Epithelial cell of prostate (primary cell): ENCODE results near the gene CACNA1G.

Experiments used
- DNase-seq: peaks from one replicate; pipeline ENCODE4 v3.0.0-alpha.2; 2011; ENCODE audit warnings: low read depth, low spot score
- H3K27ac ChIP-seq: fragments of 450-650 bp; 2 replicates; pipeline ENCODE4 v1.5.1; 2017; ENCODE audit warnings: mild to moderate bottlenecking

Gene CACNA1G

DNA sequence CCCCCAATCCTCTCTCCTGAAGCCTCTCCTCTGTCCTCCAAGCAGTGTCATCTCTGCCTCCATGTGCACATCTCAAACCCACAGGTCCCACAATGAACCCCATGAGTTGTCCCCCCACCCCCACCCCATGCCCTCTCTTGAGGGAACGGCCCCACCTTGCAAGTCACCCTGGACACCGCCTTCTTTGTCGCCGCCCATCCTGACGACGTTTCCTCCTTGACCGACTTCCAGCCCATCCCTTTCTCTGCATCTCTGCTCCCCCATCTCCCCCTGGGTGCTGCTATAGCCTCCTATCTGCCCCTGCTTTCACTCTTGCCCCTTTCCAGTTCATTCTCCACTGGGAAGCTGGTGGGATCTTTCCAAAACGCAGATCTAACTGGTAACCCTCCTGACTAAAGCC, 15.2 kb upstream of the CACNA1G start:
- H3K27ac ChIP-seq, result no peak overlapping the region
- no peak for DNase-seq

DNA sequence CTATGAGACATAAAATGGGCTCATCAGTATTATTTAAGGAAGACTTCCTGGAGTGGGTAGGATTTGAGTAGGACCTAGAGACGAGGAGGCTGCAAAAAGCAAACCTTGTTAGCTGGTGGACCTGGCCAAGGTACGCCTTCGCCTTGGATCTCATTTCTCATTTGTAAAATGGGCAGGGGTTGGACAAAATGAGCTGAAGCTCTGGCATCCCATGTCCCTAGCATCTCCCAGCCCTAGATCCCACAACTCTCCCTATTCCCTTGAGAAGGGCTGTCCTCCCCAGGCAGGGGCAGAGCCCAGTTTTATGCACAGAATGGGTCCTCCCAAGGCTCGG, 13.8 kb upstream of the CACNA1G start:
- H3K27ac ChIP-seq, result no peak overlapping the region
- no peak for DNase-seq

DNA sequence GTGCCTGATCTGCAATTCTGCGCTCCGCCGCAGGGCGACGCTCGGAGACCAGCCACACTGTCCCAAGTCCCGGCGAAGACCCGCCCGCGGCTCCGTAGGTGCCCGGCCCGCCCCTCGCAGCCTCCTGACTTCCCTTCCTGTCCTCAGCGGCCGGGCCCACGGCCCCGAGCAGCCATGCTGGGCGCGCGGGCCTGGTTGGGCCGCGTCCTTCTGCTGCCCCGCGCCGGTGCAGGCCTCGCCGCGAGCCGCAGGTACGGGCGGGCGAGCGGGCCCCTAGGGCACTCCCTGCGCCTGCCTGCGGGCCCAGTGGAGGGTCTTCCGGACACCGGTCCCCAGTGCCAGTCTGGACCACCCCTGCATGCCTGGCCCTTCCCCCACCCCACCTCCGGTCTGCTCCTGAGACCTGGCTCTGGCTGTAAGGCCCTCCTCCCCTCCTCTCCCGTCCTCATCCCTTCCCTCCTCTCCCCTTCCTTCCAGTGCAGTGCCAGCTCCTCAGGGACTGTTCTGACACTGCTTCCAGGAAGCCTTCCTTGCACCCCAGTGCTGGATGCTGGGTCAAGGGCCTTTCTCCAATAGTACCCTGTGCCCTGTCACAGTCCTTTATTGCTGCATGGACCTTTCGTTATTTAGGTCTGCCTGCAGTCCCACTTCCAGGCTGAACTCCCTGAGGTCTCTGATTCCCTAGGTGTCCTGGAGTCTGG, 13.3 kb upstream of the CACNA1G start, which contains the start of gene SPATA20:
TSS of gene SPATA20 (plus strand) at position 140 of the 701 bp plus-strand sequence. CDS start at position 175, 35 bp downstream.
- peak within 1 kb of the TSS; percentile 46 for H3K27ac ChIP-seq
- DNase-seq, result no peak

DNA sequence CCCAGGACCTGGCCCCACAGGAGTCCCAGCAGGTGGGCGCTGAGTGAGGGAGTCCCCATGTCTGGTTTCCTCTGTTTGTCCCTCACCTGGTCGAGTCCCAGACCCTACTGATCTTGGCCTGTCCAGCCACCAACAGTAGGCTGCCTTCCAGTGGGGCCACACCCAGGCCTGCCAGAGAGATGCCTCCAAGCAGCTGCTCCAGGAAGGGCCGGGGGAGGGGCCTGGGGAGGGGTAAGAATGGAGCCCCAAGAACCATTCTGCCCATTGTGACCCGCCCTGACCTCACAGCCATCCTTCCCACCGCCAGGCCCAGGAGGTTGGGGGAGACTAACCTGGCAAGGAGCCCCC, 12.8 kb upstream of the CACNA1G start:
- DNase-seq, result no peak
- H3K27ac ChIP-seq, result peak overlapping the region; percentile 46

DNA sequence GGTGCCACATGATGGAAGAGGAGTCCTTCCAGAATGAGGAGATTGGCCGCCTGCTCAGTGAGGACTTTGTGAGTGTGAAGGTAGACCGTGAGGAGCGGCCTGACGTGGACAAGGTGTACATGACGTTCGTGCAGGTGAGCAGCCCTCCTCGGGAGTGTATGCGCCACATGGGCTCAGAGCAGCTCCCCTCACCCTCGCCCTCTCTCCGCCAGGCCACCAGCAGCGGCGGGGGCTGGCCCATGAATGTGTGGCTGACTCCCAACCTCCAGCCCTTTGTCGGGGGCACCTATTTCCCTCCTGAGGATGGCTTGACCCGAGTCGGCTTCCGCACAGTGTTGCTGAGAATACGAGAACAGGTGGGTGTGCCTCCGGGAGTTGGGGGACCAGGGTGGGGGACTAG, 11.7 kb upstream of the CACNA1G start:
- DNase-seq, result no peak
- no peak overlapping the region for H3K27ac ChIP-seq

DNA sequence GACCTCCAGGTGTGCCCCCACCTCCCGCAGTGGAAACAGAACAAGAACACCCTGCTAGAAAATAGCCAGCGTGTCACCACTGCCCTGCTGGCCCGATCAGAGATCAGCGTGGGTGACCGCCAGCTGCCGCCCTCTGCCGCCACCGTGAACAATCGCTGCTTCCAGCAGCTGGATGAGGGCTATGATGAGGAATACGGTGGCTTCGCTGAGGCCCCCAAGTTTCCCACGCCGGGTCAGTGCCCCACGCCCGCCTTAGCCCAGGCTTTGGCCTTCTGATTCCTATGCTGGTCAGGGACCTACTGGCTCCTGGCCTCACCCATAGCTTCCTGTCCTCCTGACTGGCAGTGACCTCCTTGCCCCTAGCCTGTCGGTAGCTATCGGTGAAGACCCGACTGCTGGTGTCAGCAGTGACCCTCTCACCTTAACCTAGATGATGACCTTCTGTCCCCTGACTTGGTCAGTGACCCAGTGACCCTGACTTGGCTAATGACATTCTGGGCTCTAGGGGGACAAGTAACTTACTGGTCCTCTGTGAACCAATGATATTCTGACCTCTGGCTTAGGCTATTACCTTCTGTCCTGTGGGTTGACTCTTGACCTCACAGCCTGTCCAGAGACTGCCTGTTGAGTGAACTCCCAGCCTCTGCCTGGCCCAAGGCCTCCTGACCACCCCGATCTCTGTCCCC, 11.1 kb upstream of the CACNA1G start:
- no peak overlapping the region for H3K27ac ChIP-seq
- no peak for DNase-seq

DNA sequence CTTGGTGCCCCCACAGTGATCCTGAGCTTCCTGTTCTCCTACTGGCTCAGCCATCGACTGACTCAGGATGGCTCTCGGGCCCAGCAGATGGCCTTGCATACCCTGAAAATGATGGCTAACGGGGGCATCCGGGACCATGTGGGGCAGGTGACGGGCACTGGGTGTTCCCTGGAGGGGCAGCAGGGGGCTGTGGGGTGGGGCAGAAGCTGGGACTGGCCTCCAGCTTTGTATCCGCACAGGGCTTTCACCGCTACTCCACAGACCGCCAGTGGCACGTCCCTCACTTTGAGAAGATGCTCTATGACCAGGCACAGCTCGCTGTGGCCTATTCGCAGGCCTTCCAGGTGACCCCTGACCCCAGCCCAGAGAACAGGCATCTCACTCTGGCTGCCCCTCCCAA, 10.5 kb upstream of the CACNA1G start:
- DNase-seq, result no peak

DNA sequence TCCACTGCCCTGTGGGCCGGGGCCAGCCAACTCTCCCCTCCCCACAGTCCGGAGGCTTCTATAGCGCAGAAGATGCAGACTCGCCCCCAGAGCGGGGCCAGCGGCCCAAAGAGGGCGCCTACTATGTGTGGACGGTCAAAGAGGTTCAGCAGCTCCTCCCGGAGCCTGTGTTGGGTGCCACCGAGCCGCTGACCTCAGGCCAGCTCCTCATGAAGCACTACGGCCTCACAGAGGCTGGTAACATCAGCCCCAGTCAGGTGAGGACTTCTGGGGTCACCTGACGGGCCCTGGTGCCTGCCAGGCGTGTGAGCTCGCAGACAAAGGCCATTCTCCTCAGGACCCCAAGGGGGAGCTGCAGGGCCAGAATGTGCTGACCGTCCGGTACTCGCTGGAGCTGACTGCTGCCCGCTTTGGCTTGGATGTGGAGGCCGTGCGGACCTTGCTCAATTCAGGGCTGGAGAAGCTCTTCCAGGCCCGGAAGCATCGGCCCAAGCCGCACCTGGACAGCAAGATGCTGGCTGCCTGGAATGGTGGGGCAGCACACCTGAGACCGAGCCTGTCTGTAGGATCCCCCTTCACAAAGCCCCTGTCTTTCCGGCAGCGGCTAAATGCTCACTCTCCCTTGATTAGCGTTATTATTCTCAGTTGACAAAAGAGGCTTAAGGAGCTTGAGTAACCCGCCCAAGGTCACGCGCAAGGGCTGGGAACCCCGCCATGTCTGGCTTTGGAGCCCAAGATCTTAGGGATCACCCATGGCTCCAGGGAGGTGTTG, 9.7 kb upstream of the CACNA1G start:
- DNase-seq, result no peak
- no peak overlapping the region for H3K27ac ChIP-seq

More for the DNA sequence above, 10.5 kb upstream of the CACNA1G start:
- H3K27ac ChIP-seq, result no peak overlapping the region

DNA sequence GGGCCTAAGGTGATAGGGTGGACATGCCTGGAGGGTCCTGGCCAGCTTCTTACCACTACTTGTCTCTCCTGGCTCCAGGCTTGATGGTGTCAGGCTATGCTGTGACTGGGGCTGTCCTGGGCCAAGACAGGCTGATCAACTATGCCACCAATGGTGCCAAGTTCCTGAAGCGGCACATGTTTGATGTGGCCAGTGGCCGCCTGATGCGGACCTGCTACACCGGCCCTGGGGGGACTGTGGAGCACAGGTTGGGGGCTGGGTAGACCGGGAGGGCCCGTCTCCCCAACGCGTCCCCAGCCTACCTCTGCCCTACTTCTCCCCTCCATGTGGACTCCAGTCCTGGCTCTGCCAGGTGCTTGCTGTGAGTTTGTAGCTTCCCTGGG, 9.1 kb upstream of the CACNA1G start:
- DNase-seq, result no peak
- no peak overlapping the region for H3K27ac ChIP-seq

DNA sequence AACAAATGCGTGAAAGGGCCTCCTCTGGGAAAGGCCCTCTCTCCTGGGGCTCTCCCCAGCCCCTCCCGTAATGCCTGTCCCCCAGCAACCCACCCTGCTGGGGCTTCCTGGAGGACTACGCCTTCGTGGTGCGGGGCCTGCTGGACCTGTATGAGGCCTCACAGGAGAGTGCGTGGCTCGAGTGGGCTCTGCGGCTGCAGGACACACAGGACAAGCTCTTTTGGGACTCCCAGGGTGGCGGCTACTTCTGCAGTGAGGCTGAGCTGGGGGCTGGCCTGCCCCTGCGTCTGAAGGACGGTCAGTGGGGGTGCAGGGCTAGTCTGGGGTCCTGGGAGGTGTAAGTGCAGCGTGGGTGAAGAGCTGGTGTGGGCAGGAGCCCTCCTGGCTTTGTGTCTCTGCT, 8.6 kb upstream of the CACNA1G start:
- no peak for DNase-seq
- no peak overlapping the region for H3K27ac ChIP-seq

DNA sequence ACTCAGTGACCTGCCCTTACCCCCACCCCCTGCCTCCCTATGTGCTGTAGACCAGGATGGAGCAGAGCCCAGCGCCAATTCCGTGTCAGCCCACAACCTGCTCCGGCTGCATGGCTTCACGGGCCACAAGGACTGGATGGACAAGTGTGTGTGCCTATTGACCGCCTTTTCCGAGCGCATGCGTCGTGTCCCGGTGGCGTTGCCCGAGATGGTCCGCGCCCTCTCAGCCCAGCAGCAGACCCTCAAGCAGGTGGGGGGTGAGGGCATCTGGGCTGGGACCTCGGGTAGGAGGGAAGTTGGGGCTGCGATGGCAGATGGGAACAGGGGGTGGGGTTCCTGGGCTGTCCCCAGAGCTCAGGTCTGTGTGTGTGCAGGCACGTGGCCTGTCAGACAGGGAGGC, 6.3 kb upstream of the CACNA1G start:
- no peak for DNase-seq
- H3K27ac ChIP-seq, result no peak overlapping the region

DNA sequence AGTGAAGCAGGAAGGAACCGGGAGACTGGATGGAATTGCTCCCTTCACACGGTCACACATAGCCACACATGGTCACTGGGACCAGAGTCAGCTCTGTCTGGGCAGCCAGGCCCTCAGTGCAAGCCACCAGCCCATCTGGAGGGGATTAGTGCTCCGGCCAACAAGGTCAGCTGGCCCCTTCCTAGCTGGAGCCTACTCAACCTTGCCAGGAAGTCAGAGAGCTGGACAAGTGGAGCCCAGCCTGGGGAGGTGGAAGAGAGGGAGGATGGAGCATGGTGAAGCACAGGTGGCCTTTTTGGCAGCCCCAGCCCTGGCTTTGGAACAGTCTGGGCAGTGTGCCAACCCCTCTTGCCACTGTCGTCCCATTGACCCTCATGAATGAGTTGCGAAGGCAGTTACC, 3.7 kb upstream of the CACNA1G start:
- no peak overlapping the region for H3K27ac ChIP-seq

DNA sequence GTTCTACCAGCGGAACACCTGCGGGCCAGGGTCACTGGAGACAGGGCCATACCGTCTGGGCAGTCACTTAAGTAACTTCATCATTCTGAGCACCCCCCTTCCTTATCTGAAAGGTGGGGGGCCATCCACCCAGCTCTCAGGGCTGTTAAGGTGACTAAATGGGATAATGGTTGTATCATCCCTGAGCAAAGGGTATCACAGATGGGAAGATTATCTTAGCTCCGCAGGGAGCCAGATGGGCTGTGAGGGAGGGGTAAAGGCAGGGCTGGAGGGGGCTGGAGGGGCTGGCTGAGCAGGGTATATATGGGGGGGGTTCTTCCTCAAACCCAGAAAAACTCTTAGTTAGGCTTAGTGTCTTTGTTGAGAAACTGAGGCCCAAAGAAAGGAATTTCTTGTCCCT, 2.9 kb upstream of the CACNA1G start:
- no peak overlapping the region for H3K27ac ChIP-seq

More for the DNA sequence above, 3.7 kb upstream of the CACNA1G start:
- DNase-seq, result no peak

DNA sequence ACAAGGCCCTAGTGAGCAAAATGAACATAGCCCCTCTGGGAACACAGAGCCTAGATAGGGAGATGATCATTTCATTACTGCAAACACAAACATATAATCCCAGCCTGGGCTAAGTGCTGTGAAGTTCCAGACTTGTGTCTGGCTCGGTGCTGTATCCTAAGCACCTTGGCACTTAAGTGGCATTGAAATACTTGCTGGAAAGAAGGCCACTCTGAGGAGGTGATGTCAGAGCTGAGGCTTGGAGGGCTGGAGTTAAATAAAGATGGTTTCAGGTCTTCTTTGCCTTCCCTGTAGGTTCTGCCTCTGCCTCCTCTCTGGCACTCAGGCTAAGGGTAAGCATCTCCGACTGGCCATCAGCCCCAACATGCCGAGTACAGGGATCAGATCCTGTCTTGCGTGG, 2.4 kb upstream of the CACNA1G start:
- H3K27ac ChIP-seq, result no peak overlapping the region

More for the DNA sequence above, 2.9 kb upstream of the CACNA1G start:
- no peak for DNase-seq

DNA sequence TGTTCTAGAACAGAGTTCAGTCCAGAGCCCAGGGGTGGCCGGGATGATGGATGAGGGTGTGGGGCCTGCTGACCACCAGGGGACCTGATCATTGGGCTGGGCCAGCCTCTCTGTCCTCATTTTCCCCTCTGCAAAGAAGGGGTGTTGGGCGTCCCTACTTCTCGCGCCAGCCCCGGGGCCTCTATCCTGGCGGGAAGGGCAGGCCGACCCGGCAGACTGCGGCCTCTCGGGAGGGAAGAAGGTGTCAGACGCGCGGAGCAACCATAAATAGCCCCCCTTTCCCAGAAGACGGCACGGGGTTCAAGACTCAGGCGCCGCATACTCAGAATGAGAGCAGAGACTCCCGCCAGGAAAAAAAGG, 2.0 kb upstream of the CACNA1G start:
- no peak overlapping the region for H3K27ac ChIP-seq
- no peak for DNase-seq

More for the DNA sequence above, 2.4 kb upstream of the CACNA1G start:
- DNase-seq, result no peak

DNA sequence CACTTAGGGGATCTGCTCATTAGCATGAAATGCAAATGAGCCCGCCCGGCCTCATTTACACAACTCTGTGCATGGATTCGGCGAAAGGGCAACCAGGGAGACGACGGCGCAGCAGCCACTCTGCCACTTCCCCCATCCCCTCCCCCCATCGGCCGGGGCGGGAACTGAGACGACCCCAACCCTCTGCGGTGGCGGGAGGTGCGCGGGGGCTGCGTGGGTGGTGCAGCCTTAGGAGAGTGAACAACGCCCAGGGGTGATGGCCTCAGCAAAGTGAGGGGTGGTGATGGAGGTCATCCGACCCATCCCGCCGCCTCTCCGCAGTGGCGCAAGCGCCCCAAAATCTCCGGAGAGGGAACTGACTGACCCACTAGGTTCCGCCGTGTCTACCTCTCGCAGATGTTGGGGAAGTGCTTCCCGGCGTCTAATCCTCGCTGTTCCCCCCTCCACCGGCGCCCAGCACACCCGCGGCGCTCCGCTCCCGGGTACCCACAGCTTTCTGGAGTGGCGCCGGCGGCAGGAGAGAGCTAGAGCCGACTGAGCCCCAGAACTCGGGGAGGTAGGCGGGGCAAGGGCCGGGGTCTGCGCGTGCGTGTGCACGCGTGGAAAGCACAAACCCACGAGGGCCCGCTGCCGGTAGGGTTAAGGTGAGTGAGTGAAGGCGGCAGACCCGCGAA, 1.4 kb upstream of the CACNA1G start:
- no peak for DNase-seq
- H3K27ac ChIP-seq, result no peak overlapping the region

DNA sequence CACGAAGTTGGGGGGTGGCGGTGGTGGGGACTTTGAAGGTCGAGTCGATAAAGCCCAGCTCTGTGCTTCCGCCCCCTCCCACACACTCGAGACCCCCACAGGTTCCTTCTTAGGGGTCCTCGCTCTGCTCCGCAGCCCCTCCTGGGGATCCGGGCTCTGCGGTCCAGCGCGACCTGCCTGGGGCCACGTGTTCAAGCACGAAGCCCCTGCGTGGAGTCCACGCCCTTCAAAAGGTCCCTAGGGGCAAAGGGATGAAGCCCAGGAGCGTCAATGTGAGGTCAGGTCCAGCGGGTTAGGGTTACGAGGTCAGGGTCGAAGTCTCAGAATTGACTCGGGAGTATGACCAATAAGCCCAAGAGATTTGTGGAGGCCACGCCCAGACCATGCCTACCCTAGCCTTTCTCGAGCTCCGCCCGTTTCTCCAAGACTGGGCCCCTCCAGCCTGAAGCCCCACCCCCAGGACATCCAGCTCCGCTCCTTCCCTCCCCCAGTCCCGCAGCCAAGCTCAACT, 786 bp upstream of the CACNA1G start:
- DNase-seq, result no peak
- no peak overlapping the region for H3K27ac ChIP-seq

DNA sequence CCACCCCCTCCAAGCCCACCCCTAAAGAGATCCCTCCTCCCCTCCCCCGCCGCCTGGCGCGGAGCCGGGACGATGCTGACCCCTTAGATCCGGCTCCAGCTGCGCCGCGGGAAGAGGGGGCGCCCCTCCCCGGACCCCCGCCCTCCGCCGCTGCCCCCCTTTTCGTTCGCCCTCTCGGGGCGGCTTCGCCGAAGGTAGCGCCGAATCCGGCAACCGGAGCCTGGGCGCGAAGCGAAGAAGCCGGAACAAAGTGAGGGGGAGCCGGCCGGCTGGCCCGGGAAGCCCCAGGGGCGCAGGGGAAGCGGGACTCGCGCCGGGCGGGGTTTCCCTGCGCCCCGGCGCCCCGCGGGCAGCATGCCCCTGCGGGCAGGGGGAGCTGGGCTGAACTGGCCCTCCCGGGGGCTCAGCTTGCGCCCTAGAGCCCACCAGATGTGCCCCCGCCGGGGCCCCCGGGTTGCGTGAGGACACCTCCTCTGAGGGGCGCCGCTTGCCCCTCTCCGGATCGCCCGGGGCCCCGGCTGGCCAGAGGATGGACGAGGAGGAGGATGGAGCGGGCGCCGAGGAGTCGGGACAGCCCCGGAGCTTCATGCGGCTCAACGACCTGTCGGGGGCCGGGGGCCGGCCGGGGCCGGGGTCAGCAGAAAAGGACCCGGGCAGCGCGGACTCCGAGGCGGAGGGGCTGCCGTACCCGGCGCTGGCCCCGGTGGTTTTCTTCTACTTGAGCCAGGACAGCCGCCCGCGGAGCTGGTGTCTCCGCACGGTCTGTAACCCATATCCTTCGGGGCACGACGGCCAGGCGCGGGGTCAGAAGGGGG, 623 bp downstream of the CACNA1G start:
- DNase-seq, result no peak
- H3K27ac ChIP-seq, result no peak overlapping the region

DNA sequence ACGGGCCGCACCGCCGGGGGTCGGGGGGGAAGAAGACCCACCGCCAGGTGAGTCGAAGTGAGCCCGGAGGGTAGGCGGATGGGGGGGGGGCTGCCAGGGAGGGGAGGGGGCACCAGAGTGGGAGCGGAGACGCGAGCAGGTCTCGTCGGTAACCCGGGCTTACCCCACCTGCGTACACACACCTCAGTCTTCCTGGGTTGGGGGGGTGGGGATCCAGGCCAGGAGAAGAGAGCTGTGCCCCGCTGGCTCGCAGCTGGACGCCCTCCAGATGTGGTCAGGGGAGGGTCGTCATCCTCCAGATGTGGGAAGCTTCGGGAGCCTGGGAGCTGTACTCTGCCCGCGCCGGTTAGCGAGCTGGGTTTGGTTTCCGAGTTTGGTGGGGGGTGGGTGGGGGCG, 1.2 kb downstream of the CACNA1G start:
- DNase-seq, result no peak
- no peak overlapping the region for H3K27ac ChIP-seq
